ENCODE data around the gene COL23A1.

GRCh38 chr5:178372142-178372571, 218.0 kb downstream of the COL23A1 start:
- TF ChIP-seq, protein P1, sequence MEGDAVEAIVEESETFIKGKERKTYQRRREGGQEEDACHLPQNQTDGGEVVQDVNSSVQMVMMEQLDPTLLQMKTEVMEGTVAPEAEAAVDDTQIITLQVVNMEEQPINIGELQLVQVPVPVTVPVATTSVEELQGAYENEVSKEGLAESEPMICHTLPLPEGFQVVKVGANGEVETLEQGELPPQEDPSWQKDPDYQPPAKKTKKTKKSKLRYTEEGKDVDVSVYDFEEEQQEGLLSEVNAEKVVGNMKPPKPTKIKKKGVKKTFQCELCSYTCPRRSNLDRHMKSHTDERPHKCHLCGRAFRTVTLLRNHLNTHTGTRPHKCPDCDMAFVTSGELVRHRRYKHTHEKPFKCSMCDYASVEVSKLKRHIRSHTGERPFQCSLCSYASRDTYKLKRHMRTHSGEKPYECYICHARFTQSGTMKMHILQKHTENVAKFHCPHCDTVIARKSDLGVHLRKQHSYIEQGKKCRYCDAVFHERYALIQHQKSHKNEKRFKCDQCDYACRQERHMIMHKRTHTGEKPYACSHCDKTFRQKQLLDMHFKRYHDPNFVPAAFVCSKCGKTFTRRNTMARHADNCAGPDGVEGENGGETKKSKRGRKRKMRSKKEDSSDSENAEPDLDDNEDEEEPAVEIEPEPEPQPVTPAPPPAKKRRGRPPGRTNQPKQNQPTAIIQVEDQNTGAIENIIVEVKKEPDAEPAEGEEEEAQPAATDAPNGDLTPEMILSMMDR (tag by site-specific recombination; IDR thresholded peaks at IDR 0.05): no peak
- TF ChIP-seq, protein P2, sequence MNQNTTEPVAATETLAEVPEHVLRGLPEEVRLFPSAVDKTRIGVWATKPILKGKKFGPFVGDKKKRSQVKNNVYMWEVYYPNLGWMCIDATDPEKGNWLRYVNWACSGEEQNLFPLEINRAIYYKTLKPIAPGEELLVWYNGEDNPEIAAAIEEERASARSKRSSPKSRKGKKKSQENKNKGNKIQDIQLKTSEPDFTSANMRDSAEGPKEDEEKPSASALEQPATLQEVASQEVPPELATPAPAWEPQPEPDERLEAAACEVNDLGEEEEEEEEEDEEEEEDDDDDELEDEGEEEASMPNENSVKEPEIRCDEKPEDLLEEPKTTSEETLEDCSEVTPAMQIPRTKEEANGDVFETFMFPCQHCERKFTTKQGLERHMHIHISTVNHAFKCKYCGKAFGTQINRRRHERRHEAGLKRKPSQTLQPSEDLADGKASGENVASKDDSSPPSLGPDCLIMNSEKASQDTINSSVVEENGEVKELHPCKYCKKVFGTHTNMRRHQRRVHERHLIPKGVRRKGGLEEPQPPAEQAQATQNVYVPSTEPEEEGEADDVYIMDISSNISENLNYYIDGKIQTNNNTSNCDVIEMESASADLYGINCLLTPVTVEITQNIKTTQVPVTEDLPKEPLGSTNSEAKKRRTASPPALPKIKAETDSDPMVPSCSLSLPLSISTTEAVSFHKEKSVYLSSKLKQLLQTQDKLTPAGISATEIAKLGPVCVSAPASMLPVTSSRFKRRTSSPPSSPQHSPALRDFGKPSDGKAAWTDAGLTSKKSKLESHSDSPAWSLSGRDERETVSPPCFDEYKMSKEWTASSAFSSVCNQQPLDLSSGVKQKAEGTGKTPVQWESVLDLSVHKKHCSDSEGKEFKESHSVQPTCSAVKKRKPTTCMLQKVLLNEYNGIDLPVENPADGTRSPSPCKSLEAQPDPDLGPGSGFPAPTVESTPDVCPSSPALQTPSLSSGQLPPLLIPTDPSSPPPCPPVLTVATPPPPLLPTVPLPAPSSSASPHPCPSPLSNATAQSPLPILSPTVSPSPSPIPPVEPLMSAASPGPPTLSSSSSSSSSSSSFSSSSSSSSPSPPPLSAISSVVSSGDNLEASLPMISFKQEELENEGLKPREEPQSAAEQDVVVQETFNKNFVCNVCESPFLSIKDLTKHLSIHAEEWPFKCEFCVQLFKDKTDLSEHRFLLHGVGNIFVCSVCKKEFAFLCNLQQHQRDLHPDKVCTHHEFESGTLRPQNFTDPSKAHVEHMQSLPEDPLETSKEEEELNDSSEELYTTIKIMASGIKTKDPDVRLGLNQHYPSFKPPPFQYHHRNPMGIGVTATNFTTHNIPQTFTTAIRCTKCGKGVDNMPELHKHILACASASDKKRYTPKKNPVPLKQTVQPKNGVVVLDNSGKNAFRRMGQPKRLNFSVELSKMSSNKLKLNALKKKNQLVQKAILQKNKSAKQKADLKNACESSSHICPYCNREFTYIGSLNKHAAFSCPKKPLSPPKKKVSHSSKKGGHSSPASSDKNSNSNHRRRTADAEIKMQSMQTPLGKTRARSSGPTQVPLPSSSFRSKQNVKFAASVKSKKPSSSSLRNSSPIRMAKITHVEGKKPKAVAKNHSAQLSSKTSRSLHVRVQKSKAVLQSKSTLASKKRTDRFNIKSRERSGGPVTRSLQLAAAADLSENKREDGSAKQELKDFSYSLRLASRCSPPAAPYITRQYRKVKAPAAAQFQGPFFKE (tag by site-specific recombination; IDR thresholded peaks at IDR 0.05; ENCODE audit: borderline replicate concordance): no peak
- TF ChIP-seq, protein P3, sequence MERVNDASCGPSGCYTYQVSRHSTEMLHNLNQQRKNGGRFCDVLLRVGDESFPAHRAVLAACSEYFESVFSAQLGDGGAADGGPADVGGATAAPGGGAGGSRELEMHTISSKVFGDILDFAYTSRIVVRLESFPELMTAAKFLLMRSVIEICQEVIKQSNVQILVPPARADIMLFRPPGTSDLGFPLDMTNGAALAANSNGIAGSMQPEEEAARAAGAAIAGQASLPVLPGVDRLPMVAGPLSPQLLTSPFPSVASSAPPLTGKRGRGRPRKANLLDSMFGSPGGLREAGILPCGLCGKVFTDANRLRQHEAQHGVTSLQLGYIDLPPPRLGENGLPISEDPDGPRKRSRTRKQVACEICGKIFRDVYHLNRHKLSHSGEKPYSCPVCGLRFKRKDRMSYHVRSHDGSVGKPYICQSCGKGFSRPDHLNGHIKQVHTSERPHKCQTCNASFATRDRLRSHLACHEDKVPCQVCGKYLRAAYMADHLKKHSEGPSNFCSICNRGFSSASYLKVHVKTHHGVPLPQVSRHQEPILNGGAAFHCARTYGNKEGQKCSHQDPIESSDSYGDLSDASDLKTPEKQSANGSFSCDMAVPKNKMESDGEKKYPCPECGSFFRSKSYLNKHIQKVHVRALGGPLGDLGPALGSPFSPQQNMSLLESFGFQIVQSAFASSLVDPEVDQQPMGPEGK (tag by site-specific recombination; IDR thresholded peaks at IDR 0.05): no peak
- TF ChIP-seq ZNF610 (tag by site-specific recombination; IDR thresholded peaks at IDR 0.05; ENCODE audit: borderline replicate concordance): no peak

All from HEK293 (cell line).